HepG2 (cell line): ENCODE results near the gene URB1. TPM values are rescaled to one million over a fixed set of nuclear protein-coding genes. Genes with fewer than 3 reads are reported as not detected.

Experiments
- BCL6 ChIP-seq: IDR thresholded peaks from 2 replicates; pipeline ENCODE4 v1.6.1; 2016; ENCODE audit warnings: missing genetic modification reagents, missing compliant biosample characterization
- CAMTA2 ChIP-seq: sonication (generic); formaldehyde crosslinking; IDR thresholded peaks from 2 replicates; pipeline ENCODE4 v1.4.0; 2020; ENCODE audit warnings: mild to moderate bottlenecking, missing genetic modification reagents, borderline replicate concordance
- CBX5 ChIP-seq: sonication (generic); formaldehyde crosslinking; IDR thresholded peaks from 2 replicates; pipeline ENCODE4 v1.4.0; 2020; ENCODE audit warnings: missing genetic modification reagents, borderline replicate concordance
- CEBPB ChIP-seq: IDR thresholded peaks from 2 replicates; pipeline ENCODE4 v1.6.1; 2011; ENCODE audit warnings: low read depth, low read length, improper control_type of control experiment, borderline replicate concordance
- CEBPG ChIP-seq: IDR thresholded peaks from 2 replicates; pipeline ENCODE4 v1.6.1; 2016
- EZH2 ChIP-seq: conservative IDR thresholded peaks from 2 replicates; pipeline ENCODE4 v1.6.1; 2012; ENCODE audit warnings: mild to moderate bottlenecking, low read depth, low read length, moderate library complexity
- JDP2 ChIP-seq: sonication (generic); formaldehyde crosslinking; IDR thresholded peaks from 2 replicates; pipeline ENCODE4 v1.8.1; 2022; ENCODE audit warnings: missing genetic modification reagents, borderline replicate concordance
- LCORL ChIP-seq, 2 experiments: fragments of 450-650 bp in 1 of 2; sonication (generic) in 1 of 2; formaldehyde crosslinking in 1 of 2; IDR thresholded peaks; 2 replicates each; pipeline versions ENCODE4 v1.5.0 to v1.6.1; 2017 to 2020; ENCODE audit warnings: antibody characterized with exemption in 1 of 2, missing genetic modification reagents in 1 of 2
- MTF2 ChIP-seq: sonication (generic); formaldehyde crosslinking; IDR thresholded peaks from 2 replicates; pipeline ENCODE4 v1.5.0; 2020; ENCODE audit warnings: missing genetic modification reagents, borderline replicate concordance
- NFKBIZ ChIP-seq: IDR thresholded peaks from 2 replicates; pipeline ENCODE4 v1.6.1; 2018; ENCODE audit warnings: missing genetic modification reagents, missing compliant biosample characterization
- TARDBP ChIP-seq: sonication (generic); formaldehyde crosslinking; IDR thresholded peaks from 2 replicates; pipeline ENCODE4 v1.8.0; 2022; ENCODE audit warnings: mild to moderate bottlenecking, missing genetic modification reagents
- TRIM24 ChIP-seq: sonication (generic); formaldehyde crosslinking; IDR thresholded peaks from 2 replicates; pipeline ENCODE4 v1.8.0; 2022; ENCODE audit warnings: mild to moderate bottlenecking, missing genetic modification reagents
- ZBTB8A ChIP-seq: sonication (generic); formaldehyde crosslinking; IDR thresholded peaks from 2 replicates; pipeline ENCODE4 v1.4.0; 2020; ENCODE audit warnings: mild to moderate bottlenecking, low read depth, missing genetic modification reagents, borderline replicate concordance
- ZNF101 ChIP-seq: sonication (generic); formaldehyde crosslinking; IDR thresholded peaks from 2 replicates; pipeline ENCODE4 v1.4.0; 2020; ENCODE audit warnings: mild to moderate bottlenecking, low read depth, missing genetic modification reagents, borderline replicate concordance
- ZNF274 ChIP-seq: sonication (generic); formaldehyde crosslinking; IDR thresholded peaks from 2 replicates; pipeline ENCODE4 v1.5.1; 2020; ENCODE audit warnings: mild to moderate bottlenecking, missing genetic modification reagents
- ZNF3 ChIP-seq: IDR thresholded peaks from 2 replicates; pipeline ENCODE4 v1.7.0; 2017; ENCODE audit warnings: inconsistent platforms
- ZNF558 ChIP-seq: sonication (generic); formaldehyde crosslinking; IDR thresholded peaks from 2 replicates; pipeline ENCODE4 v1.9.0; 2022; ENCODE audit warnings: mild to moderate bottlenecking, missing genetic modification reagents, borderline replicate concordance
- ZNF772 ChIP-seq: sonication (generic); formaldehyde crosslinking; IDR thresholded peaks from 2 replicates; pipeline ENCODE4 v1.5.0; 2020; ENCODE audit warnings: mild to moderate bottlenecking, missing genetic modification reagents
- ZNF850 ChIP-seq: sonication (generic); formaldehyde crosslinking; conservative IDR thresholded peaks from 2 replicates; pipeline ENCODE4 v1.9.0; 2021; ENCODE audit warnings: mild to moderate bottlenecking, missing genetic modification reagents
- polyA plus RNA-seq, 8 experiments: library from polyadenylated mRNA; depleted of rRNA in 3 of 8; stranded (reverse) in 7 of 8; unstranded in 1 of 8; fragments of >200 nt; fragmentation: Illumina TruSeq in 4 of 8; extraction: Trizol in 4 of 8; gene quantifications; 2 replicates each; pipeline versions ENCODE4 v1.2.1 to v1.2.3, GENCODE V29; 2011 to 2016; ENCODE audit warnings: low read depth in 4 of 8, missing spikeins in 1 of 8, mixed read lengths in 1 of 8; ENCODE audit not compliant: insufficient read depth in 1 of 8
- total RNA-seq, 5 experiments: library from RNA; depleted of rRNA; stranded (reverse); fragments of >200 nt; fragmentation: Illumina TruSeq; extraction: Trizol; gene quantifications; 2 replicates each; pipeline ENCODE4 v1.2.3, GENCODE V29; 2016; ENCODE audit warnings: low read depth in 1 of 5
- TF ChIP-seq, protein P1 (sequence below): IDR thresholded peaks from 2 replicates; pipeline ENCODE4 v1.6.1; 2018; ENCODE audit warnings: missing genetic modification reagents
- TF ChIP-seq, protein P2 (sequence below): sonication (generic); formaldehyde crosslinking; IDR thresholded peaks from 2 replicates; pipeline ENCODE4 v1.4.0; 2020; ENCODE audit warnings: missing genetic modification reagents
- TF ChIP-seq, protein P3 (sequence below), 2 experiments: sonication (generic) in 1 of 2; formaldehyde crosslinking in 1 of 2; IDR thresholded peaks; 2 replicates each; pipeline versions ENCODE4 v1.4.0 to v1.6.1; 2018 to 2020; ENCODE audit warnings: missing genetic modification reagents in 2 of 2, borderline replicate concordance in 1 of 2, low read depth in 1 of 2, mild to moderate bottlenecking in 1 of 2, missing biosample characterization in 1 of 2
- TF ChIP-seq, protein P4 (sequence below): IDR thresholded peaks from 2 replicates; pipeline ENCODE4 v1.6.1; 2016; ENCODE audit warnings: mild to moderate bottlenecking
- TF ChIP-seq, protein P5 (sequence below): sonication (generic); formaldehyde crosslinking; IDR thresholded peaks from 2 replicates; pipeline ENCODE4 v1.4.0; 2020; ENCODE audit warnings: missing genetic modification reagents, borderline replicate concordance

The URB1 gene
- total and polyA plus RNA-seq, 2 of the 13 experiments (the other 11 are each of a cell fraction or from before 2014, with no cell fraction given): 4.5 to 16.7 TPM

DNA sequence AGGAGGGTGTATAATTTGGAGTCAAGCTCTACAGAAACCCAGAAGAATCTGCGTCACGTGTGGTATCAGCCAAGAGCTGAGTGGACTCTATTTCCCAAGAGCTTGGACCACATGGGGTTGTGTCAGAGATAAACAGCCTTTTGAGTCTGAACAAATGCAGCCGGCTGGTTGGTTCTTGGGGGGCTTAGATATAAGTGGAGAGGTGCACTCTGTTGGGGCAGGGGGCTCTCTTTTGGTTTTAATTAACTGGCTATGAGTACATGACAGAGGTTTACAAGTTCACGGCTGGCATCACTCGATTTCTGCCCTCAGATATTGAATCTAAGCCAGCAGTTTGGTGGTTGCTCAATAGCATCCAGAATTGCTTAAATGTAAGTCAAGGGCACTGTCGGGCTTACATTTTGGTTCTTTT is 94.7 kb downstream of the URB1 start (continued):
- TF ChIP-seq, protein P1, sequence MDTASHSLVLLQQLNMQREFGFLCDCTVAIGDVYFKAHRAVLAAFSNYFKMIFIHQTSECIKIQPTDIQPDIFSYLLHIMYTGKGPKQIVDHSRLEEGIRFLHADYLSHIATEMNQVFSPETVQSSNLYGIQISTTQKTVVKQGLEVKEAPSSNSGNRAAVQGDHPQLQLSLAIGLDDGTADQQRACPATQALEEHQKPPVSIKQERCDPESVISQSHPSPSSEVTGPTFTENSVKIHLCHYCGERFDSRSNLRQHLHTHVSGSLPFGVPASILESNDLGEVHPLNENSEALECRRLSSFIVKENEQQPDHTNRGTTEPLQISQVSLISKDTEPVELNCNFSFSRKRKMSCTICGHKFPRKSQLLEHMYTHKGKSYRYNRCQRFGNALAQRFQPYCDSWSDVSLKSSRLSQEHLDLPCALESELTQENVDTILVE: no peak
- TF ChIP-seq, protein P2, sequence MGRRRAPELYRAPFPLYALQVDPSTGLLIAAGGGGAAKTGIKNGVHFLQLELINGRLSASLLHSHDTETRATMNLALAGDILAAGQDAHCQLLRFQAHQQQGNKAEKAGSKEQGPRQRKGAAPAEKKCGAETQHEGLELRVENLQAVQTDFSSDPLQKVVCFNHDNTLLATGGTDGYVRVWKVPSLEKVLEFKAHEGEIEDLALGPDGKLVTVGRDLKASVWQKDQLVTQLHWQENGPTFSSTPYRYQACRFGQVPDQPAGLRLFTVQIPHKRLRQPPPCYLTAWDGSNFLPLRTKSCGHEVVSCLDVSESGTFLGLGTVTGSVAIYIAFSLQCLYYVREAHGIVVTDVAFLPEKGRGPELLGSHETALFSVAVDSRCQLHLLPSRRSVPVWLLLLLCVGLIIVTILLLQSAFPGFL: no peak
- TF ChIP-seq ZNF101: no peak
- TF ChIP-seq, protein P3, sequence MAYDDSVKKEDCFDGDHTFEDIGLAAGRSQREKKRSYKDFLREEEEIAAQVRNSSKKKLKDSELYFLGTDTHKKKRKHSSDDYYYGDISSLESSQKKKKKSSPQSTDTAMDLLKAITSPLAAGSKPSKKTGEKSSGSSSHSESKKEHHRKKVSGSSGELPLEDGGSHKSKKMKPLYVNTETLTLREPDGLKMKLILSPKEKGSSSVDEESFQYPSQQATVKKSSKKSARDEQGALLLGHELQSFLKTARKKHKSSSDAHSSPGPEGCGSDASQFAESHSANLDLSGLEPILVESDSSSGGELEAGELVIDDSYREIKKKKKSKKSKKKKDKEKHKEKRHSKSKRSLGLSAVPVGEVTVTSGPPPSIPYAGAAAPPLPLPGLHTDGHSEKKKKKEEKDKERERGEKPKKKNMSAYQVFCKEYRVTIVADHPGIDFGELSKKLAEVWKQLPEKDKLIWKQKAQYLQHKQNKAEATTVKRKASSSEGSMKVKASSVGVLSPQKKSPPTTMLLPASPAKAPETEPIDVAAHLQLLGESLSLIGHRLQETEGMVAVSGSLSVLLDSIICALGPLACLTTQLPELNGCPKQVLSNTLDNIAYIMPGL (CRISPR knock-in tag; IDR thresholded peaks at IDR 0.05; ENCODE audit: borderline replicate concordance in 1 of 2, low read depth in 1 of 2): no peak
- no peak for TF ChIP-seq TARDBP
- TF ChIP-seq CEBPG: peak; percentile 74
- no peak for TF ChIP-seq CAMTA2
- no peak for TF ChIP-seq ZNF274 (CRISPR knock-in tag)
- no peak for TF ChIP-seq ZNF850 (CRISPR knock-in tag)
- TF ChIP-seq CEBPB: peak; percentile 88
- no peak for TF ChIP-seq ZBTB8A
- TF ChIP-seq ZNF772 (CRISPR knock-in tag): no peak
- no peak for TF ChIP-seq NFKBIZ
- TF ChIP-seq ZNF3 (CRISPR knock-in tag): no peak
- TF ChIP-seq MTF2 (CRISPR knock-in tag): no peak
- no peak for TF ChIP-seq ZNF558
- TF ChIP-seq, protein P4, sequence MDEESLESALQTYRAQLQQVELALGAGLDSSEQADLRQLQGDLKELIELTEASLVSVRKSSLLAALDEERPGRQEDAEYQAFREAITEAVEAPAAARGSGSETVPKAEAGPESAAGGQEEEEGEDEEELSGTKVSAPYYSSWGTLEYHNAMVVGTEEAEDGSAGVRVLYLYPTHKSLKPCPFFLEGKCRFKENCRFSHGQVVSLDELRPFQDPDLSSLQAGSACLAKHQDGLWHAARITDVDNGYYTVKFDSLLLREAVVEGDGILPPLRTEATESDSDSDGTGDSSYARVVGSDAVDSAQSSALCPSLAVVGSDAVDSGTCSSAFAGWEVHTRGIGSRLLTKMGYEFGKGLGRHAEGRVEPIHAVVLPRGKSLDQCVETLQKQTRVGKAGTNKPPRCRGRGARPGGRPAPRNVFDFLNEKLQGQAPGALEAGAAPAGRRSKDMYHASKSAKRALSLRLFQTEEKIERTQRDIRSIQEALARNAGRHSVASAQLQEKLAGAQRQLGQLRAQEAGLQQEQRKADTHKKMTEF: no peak
- no peak for TF ChIP-seq CBX5 (CRISPR knock-in tag)
- 0 out of 2 replicates have a peak, but pooled peaks have one; percentile 23 for TF ChIP-seq BCL6 (CRISPR knock-in tag)
- TF ChIP-seq JDP2 (CRISPR knock-in tag): no peak
- TF ChIP-seq TRIM24 (CRISPR knock-in tag): no peak
- no peak for TF ChIP-seq EZH2
- TF ChIP-seq LCORL (IDR thresholded peaks at IDR 0.05): no peak
- no peak for TF ChIP-seq LCORL (CRISPR knock-in tag; IDR thresholded peaks at IDR 0.05)
- TF ChIP-seq, protein P5, sequence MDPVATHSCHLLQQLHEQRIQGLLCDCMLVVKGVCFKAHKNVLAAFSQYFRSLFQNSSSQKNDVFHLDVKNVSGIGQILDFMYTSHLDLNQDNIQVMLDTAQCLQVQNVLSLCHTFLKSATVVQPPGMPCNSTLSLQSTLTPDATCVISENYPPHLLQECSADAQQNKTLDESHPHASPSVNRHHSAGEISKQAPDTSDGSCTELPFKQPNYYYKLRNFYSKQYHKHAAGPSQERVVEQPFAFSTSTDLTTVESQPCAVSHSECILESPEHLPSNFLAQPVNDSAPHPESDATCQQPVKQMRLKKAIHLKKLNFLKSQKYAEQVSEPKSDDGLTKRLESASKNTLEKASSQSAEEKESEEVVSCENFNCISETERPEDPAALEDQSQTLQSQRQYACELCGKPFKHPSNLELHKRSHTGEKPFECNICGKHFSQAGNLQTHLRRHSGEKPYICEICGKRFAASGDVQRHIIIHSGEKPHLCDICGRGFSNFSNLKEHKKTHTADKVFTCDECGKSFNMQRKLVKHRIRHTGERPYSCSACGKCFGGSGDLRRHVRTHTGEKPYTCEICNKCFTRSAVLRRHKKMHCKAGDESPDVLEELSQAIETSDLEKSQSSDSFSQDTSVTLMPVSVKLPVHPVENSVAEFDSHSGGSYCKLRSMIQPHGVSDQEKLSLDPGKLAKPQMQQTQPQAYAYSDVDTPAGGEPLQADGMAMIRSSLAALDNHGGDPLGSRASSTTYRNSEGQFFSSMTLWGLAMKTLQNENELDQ (CRISPR knock-in tag): no peak
